ENCODE measurements around the gene WDR31.

The WDR31 gene

DNA sequence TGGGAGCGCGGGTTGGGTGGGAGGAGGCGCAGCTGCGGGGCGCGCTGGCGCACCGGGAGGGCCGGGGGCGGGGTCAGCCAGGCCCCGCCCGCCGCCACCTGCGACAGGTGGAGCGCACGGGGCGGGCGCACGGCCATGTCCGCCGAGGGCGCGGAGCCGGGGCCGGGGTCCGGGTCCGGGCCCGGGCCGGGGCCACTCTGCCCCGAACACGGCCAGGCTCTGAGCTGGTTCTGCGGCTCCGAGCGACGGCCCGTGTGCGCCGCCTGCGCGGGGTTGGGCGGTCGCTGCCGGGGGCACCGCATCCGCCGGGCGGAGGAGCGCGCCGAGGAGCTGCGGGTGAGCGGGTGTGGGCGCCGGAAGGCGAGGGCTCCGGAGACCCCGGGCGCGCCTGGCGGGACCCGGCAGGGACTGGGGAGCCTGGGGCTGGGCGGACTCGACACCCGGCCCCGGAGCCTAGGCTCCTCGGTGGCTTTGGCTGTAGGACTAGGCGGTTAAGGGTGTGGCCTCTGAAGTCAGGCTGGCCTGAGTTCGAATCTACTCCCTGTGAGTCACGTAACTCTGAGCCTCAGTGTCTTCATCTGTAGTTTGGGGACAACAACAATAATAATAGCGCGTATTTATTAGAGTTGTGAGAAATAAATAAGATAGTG, 9.5 kb upstream of the WDR31 start, which contains the start of gene BSPRY:
Gene BSPRY (plus strand): TSS at position 97 of the 650 bp plus-strand sequence. CDS start 39 bp downstream, at position 136.
- Histone ChIP-seq H3K9ac (peak within 1 kb of the TSS; percentile 36; the same call in 1 of the 2 replicates), H2AFZ (ENCODE audit: low read depth) (peak within 1 kb of the TSS; percentile 70), H3K36me3 (ENCODE audit: insufficient read depth) (no peaks in the 10 kb centered on the region), H3K27me3 (ENCODE audit: insufficient read depth, low read depth) (no peaks in the 10 kb centered on the region), H3K79me2 (ENCODE audit: insufficient read depth, low read depth) (no peaks in the 10 kb centered on the region), H4K20me1 (ENCODE audit: insufficient read depth) (no peaks in the 10 kb centered on the region), H3K4me2 (peak within 1 kb of the TSS; percentile 96), H3K4me1 (ENCODE audit: low read depth, poor library complexity, severe bottlenecking) (peaks cover 33% of the 10 kb centered on the region), H3K4me3 (IDR thresholded peaks at IDR 0.05; ENCODE audit: insufficient read depth, low read depth, low read length) (no peak within 1 kb of the TSS), H3K27ac (peak within 1 kb of the TSS; percentile 56)
- TF ChIP-seq, protein P1, sequence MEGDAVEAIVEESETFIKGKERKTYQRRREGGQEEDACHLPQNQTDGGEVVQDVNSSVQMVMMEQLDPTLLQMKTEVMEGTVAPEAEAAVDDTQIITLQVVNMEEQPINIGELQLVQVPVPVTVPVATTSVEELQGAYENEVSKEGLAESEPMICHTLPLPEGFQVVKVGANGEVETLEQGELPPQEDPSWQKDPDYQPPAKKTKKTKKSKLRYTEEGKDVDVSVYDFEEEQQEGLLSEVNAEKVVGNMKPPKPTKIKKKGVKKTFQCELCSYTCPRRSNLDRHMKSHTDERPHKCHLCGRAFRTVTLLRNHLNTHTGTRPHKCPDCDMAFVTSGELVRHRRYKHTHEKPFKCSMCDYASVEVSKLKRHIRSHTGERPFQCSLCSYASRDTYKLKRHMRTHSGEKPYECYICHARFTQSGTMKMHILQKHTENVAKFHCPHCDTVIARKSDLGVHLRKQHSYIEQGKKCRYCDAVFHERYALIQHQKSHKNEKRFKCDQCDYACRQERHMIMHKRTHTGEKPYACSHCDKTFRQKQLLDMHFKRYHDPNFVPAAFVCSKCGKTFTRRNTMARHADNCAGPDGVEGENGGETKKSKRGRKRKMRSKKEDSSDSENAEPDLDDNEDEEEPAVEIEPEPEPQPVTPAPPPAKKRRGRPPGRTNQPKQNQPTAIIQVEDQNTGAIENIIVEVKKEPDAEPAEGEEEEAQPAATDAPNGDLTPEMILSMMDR (conservative IDR thresholded peaks at IDR 0.05; ENCODE audit: low read depth, low read length): no peak

DNA sequence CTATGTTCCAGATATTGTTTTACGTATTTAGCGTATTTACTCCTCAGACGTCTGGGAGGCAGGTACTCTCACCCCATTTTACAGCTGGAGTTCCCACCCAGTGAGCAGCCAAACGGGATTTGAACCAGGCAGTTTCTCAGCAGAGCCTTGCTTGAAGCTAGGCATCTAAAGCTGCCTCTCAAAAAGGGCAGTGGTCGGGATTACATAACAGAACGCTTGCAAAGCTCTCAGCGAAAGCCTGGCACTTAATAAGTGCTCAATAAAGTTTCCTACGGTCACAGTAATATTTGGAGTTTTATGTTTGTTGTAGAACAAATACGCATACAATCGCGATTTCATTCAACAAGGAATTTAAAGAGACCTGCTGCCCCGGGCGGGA, 9.0 kb upstream of the WDR31 start:
- Histone ChIP-seq H3K9ac (no peak overlapping the region), H4K20me1 (ENCODE audit: insufficient read depth) (no peaks in the 10 kb centered on the region), H3K36me3 (ENCODE audit: insufficient read depth) (no peaks in the 10 kb centered on the region), H3K4me1 (ENCODE audit: low read depth, poor library complexity, severe bottlenecking) (peaks cover 35% of the 10 kb centered on the region), H3K4me2 (no peak overlapping the region), H2AFZ (ENCODE audit: low read depth) (no peak overlapping the region), H3K27me3 (ENCODE audit: insufficient read depth, low read depth) (no peaks in the 10 kb centered on the region), H3K79me2 (ENCODE audit: insufficient read depth, low read depth) (no peaks in the 10 kb centered on the region), H3K27ac (no peak overlapping the region), H3K4me3 (IDR thresholded peaks at IDR 0.05; ENCODE audit: insufficient read depth, low read depth, low read length) (no peak overlapping the region)
- TF ChIP-seq, protein P1 (conservative IDR thresholded peaks at IDR 0.05; ENCODE audit: low read depth, low read length): no peak

DNA sequence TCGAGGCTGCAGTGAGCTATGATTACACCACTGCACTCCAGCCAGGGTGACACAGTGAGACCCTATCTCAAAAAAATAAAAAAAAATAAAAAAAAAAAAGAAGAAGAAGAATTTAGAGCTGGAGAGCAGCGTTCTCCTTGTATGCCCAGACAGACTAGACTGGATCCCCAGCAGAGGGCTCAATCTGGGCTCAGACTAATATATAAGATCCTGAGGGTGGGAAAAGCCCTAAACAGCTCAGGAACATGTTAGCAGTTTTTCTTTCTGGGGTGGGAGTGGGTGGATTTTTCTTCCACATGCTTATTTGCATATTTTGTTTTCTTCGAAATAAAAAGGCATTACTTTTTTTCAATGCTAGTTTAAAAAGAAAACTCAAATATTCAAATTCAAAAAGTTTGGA, 8.4 kb upstream of the WDR31 start:
- H3K27me3 ChIP-seq (ENCODE audit: insufficient read depth, low read depth): no peaks in the 10 kb centered on the region
- H3K36me3 ChIP-seq (ENCODE audit: insufficient read depth): no peaks in the 10 kb centered on the region
- H3K4me1 ChIP-seq (ENCODE audit: low read depth, poor library complexity, severe bottlenecking): peaks cover 39% of the 10 kb centered on the region
- no peaks in the 10 kb centered on the region for H4K20me1 ChIP-seq (ENCODE audit: insufficient read depth)
- H3K9ac ChIP-seq: no peak overlapping the region
- no peak overlapping the region for H3K4me2 ChIP-seq
- H3K27ac ChIP-seq: no peak overlapping the region
- H2AFZ ChIP-seq (ENCODE audit: low read depth): no peak overlapping the region
- no peak overlapping the region for H3K4me3 ChIP-seq (IDR thresholded peaks at IDR 0.05; ENCODE audit: insufficient read depth, low read depth, low read length)
- no peaks in the 10 kb centered on the region for H3K79me2 ChIP-seq (ENCODE audit: insufficient read depth, low read depth)
- TF ChIP-seq, protein P1 (conservative IDR thresholded peaks at IDR 0.05; ENCODE audit: low read depth, low read length): no peak

DNA sequence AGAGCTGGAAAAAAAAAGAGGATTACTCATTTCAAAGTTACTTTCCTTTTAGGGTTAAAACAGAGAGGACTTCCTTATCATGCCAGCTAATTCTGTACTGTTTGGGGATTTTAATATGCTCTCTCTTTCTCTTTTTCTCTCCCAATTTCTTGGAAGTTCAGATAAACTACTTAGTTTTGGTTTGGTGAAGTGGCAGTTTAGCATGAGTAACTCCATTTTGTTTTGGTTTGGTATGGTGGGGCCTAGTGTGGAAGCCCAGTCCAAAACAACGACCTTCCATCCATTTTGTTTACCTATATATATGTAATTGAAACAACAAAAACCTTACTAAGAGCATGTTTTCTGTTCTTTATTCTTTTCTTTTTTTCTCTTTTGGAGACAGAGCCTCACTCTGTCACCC, 5.6 kb upstream of the WDR31 start:
- peaks cover 16% of the 10 kb centered on the region for H3K4me1 ChIP-seq (ENCODE audit: low read depth, poor library complexity, severe bottlenecking)
- H4K20me1 ChIP-seq (ENCODE audit: insufficient read depth): no peaks in the 10 kb centered on the region
- H3K27me3 ChIP-seq (ENCODE audit: insufficient read depth, low read depth): no peaks in the 10 kb centered on the region
- H3K27ac ChIP-seq: no peak overlapping the region
- H3K4me3 ChIP-seq (IDR thresholded peaks at IDR 0.05; ENCODE audit: insufficient read depth, low read depth, low read length): no peak overlapping the region
- H3K9ac ChIP-seq: no peak overlapping the region
- TF ChIP-seq, protein P1 (conservative IDR thresholded peaks at IDR 0.05; ENCODE audit: low read depth, low read length): no peak
- H2AFZ ChIP-seq (ENCODE audit: low read depth): no peak overlapping the region
- H3K36me3 ChIP-seq (ENCODE audit: insufficient read depth): no peaks in the 10 kb centered on the region
- no peak overlapping the region for H3K4me2 ChIP-seq
- no peaks in the 10 kb centered on the region for H3K79me2 ChIP-seq (ENCODE audit: insufficient read depth, low read depth)
